ENCODE results near the gene PPIH. TPM values are rescaled to one million over a fixed set of nuclear protein-coding genes. Genes with fewer than 3 reads are reported as not detected.
"Not testable (repeated sequence)": the region's sequence is repeated elsewhere in the genome, so short reads cannot be mapped to it uniquely, and the experiment has no call there.

Gene PPIH
- total RNA-seq, 3 donors from 2014 or later = 97.4 to 122 (median 117) TPM

GRCh38 chr1:42692461-42692860 is 34.2 kb downstream of the PPIH start:
- peaks cover 52% of the 10 kb centered on the region for H3K36me3 Mint-ChIP-seq (ENCODE audit: insufficient read depth)
- H3K27me3 Mint-ChIP-seq (ENCODE audit: low read depth) = no peaks in the 10 kb centered on the region
- no peak for ATAC-seq
- peaks cover 77% of the 10 kb centered on the region for H3K4me1 Mint-ChIP-seq (ENCODE audit: low read depth)
- no peaks in the 10 kb centered on the region for H3K9me3 Mint-ChIP-seq
- no peak for DNase-seq
- peak overlapping the region; percentile 16 for H3K4me3 Mint-ChIP-seq

- no peak for ATAC-seq
- H3K4me3 Mint-ChIP-seq = no peak overlapping the region
- no peaks in the 10 kb centered on the region for H3K27me3 Mint-ChIP-seq (ENCODE audit: low read depth)
- no peak for DNase-seq
- H3K9me3 Mint-ChIP-seq = no peaks in the 10 kb centered on the region
- H3K36me3 Mint-ChIP-seq (ENCODE audit: insufficient read depth) = peaks cover 51% of the 10 kb centered on the region
- H3K4me1 Mint-ChIP-seq (ENCODE audit: low read depth) = peaks cover 72% of the 10 kb centered on the region
Measured at GRCh38 chr1:42692911-42693310, 34.7 kb downstream of the PPIH start.

GRCh38 chr1:42698081-42698813 is 40.0 kb downstream of the PPIH start:
- H3K4me3 Mint-ChIP-seq = no peak overlapping the region
- ATAC-seq = no peak
- no peaks in the 10 kb centered on the region for H3K27me3 Mint-ChIP-seq (ENCODE audit: low read depth)
- no peaks in the 10 kb centered on the region for H3K9me3 Mint-ChIP-seq
- H3K36me3 Mint-ChIP-seq (ENCODE audit: insufficient read depth) = peaks cover 66% of the 10 kb centered on the region
- no peak for DNase-seq
- H3K4me1 Mint-ChIP-seq (ENCODE audit: low read depth) = peaks cover 28% of the 10 kb centered on the region

GRCh38 chr1:42700006-42700405 is 41.8 kb downstream of the PPIH start:
- Mint-ChIP-seq H3K27me3 (ENCODE audit: low read depth) (no peaks in the 10 kb centered on the region), H3K4me1 (ENCODE audit: low read depth) (peaks cover 13% of the 10 kb centered on the region), H3K36me3 (ENCODE audit: insufficient read depth) (peaks cover 73% of the 10 kb centered on the region), H3K9me3 (no peaks in the 10 kb centered on the region), H3K4me3 (no peak overlapping the region)
- DNase-seq (no peak), ATAC-seq (no peak)

GRCh38 chr1:42703888-42704464 is 45.8 kb downstream of the PPIH start:
- ATAC-seq = no peak
- peaks cover 4% of the 10 kb centered on the region for H3K4me1 Mint-ChIP-seq (ENCODE audit: low read depth)
- H3K4me3 Mint-ChIP-seq = no peak overlapping the region
- no peak for DNase-seq
- H3K36me3 Mint-ChIP-seq (ENCODE audit: insufficient read depth) = peaks cover 66% of the 10 kb centered on the region
- H3K9me3 Mint-ChIP-seq = no peaks in the 10 kb centered on the region
- no peaks in the 10 kb centered on the region for H3K27me3 Mint-ChIP-seq (ENCODE audit: low read depth)

- H3K27me3 Mint-ChIP-seq (ENCODE audit: low read depth); H3K4me1 Mint-ChIP-seq (ENCODE audit: low read depth); ATAC-seq; H3K4me3 Mint-ChIP-seq; DNase-seq: not testable (repeated sequence)
- peaks cover 18% of the 10 kb centered on the region for H3K9me3 Mint-ChIP-seq
- peaks cover 66% of the 10 kb centered on the region for H3K36me3 Mint-ChIP-seq (ENCODE audit: insufficient read depth)
Measured at GRCh38 chr1:42712808-42713207, 54.6 kb downstream of the PPIH start.

GRCh38 chr1:42713293-42713692 is 55.1 kb downstream of the PPIH start:
- Mint-ChIP-seq H3K9me3 (peaks cover 18% of the 10 kb centered on the region), H3K36me3 (ENCODE audit: insufficient read depth) (peaks cover 62% of the 10 kb centered on the region)
- no peak for ATAC-seq

GRCh38 chr1:42714441-42714840 is 56.2 kb downstream of the PPIH start:
- not testable (repeated sequence) for H3K4me1 Mint-ChIP-seq (ENCODE audit: low read depth); DNase-seq; H3K4me3 Mint-ChIP-seq; H3K27me3 Mint-ChIP-seq (ENCODE audit: low read depth); ATAC-seq
- Mint-ChIP-seq H3K36me3 (ENCODE audit: insufficient read depth) (peaks cover 62% of the 10 kb centered on the region), H3K9me3 (peaks cover 18% of the 10 kb centered on the region)

More at GRCh38 chr1:42713293-42713692, 55.1 kb downstream of the PPIH start:
- Mint-ChIP-seq H3K27me3 (ENCODE audit: low read depth) (no peaks in the 10 kb centered on the region), H3K4me1 (ENCODE audit: low read depth) (peaks cover 10% of the 10 kb centered on the region), H3K4me3 (no peak overlapping the region)
- no peak for DNase-seq

GRCh38 chr1:42720868-42721267 is 62.6 kb downstream of the PPIH start:
- Mint-ChIP-seq H3K27me3 (ENCODE audit: low read depth) (no peaks in the 10 kb centered on the region), H3K4me3 (no peak overlapping the region), H3K9me3 (no peaks in the 10 kb centered on the region), H3K4me1 (ENCODE audit: low read depth) (no peaks in the 10 kb centered on the region), H3K36me3 (ENCODE audit: insufficient read depth) (peaks cover 20% of the 10 kb centered on the region)
- DNase-seq = no peak
- ATAC-seq = no peak

GRCh38 chr1:42721926-42722325 is 63.7 kb downstream of the PPIH start:
- ATAC-seq = no peak
- Mint-ChIP-seq H3K4me1 (ENCODE audit: low read depth) (no peaks in the 10 kb centered on the region), H3K9me3 (no peaks in the 10 kb centered on the region), H3K27me3 (ENCODE audit: low read depth) (no peaks in the 10 kb centered on the region), H3K36me3 (ENCODE audit: insufficient read depth) (peaks cover 13% of the 10 kb centered on the region), H3K4me3 (no peak overlapping the region)
- DNase-seq = no peak

- not testable (repeated sequence) for DNase-seq; H3K36me3 Mint-ChIP-seq (ENCODE audit: insufficient read depth); H3K27me3 Mint-ChIP-seq (ENCODE audit: low read depth); ATAC-seq; H3K4me1 Mint-ChIP-seq (ENCODE audit: low read depth); H3K4me3 Mint-ChIP-seq; H3K9me3 Mint-ChIP-seq
Measured at GRCh38 chr1:42722403-42722802, 64.2 kb downstream of the PPIH start.

GRCh38 chr1:42723511-42723910 is 65.3 kb downstream of the PPIH start:
- Mint-ChIP-seq H3K4me1 (ENCODE audit: low read depth) (no peaks in the 10 kb centered on the region), H3K36me3 (ENCODE audit: insufficient read depth) (peaks cover 3% of the 10 kb centered on the region), H3K4me3 (no peak overlapping the region), H3K9me3 (no peaks in the 10 kb centered on the region), H3K27me3 (ENCODE audit: low read depth) (no peaks in the 10 kb centered on the region)
- ATAC-seq (no peak), DNase-seq (no peak)

GRCh38 chr1:42725820-42726219 is 67.6 kb downstream of the PPIH start:
- H3K36me3 Mint-ChIP-seq (ENCODE audit: insufficient read depth); H3K9me3 Mint-ChIP-seq; H3K4me3 Mint-ChIP-seq; H3K27me3 Mint-ChIP-seq (ENCODE audit: low read depth); H3K4me1 Mint-ChIP-seq (ENCODE audit: low read depth); DNase-seq; ATAC-seq: not testable (repeated sequence)
